OCI-LY1 (cell line): Measurements from ENCODE around the gene CHPF.

Source experiments
- H2AFZ ChIP-seq: fragments of 200-600 bp; sonication (generic), shearing (Covaris generic); 2 replicates; pipeline ENCODE4 v1.6.0; 2014; ENCODE audit warnings: antibody characterized with exemption, mild to moderate bottlenecking, low read length
- H3F3A ChIP-seq: fragments of 200-600 bp; sonication (generic), shearing (Covaris generic); 2 replicates; pipeline ENCODE4 v1.6.0; 2014; ENCODE audit warnings: mild to moderate bottlenecking, antibody characterized with exemption, low read length, moderate library complexity; ENCODE audit not compliant: insufficient read depth
- H3K27ac ChIP-seq: fragments of 200-600 bp; sonication (generic); 2 replicates; pipeline ENCODE4 v1.5.1; 2014; ENCODE audit warnings: low read length, mixed run types, mild to moderate bottlenecking, low read depth; ENCODE audit not compliant: poor library complexity, severe bottlenecking
- H3K27me3 ChIP-seq: fragments of 200-600 bp; sonication (generic); 2 replicates; pipeline ENCODE4 v1.6.0; 2014; ENCODE audit warnings: antibody characterized with exemption, mild to moderate bottlenecking, low read length, moderate library complexity; ENCODE audit not compliant: insufficient read depth
- H3K36me3 ChIP-seq: fragments of 200-600 bp; sonication (generic); 2 replicates; pipeline ENCODE4 v1.6.1; 2014; ENCODE audit warnings: mild to moderate bottlenecking, antibody characterized with exemption, low read length, moderate library complexity, mixed read lengths; ENCODE audit not compliant: insufficient read depth
- H3K4me1 ChIP-seq: fragments of 200-600 bp; sonication (generic); 2 replicates; pipeline ENCODE4 v1.5.1; 2014; ENCODE audit warnings: mild to moderate bottlenecking, low read length, moderate library complexity; ENCODE audit not compliant: insufficient read depth, severe bottlenecking
- H3K4me2 ChIP-seq: fragments of 200-600 bp; sonication (generic), shearing (Covaris generic); 2 replicates; pipeline ENCODE4 v1.6.1; 2014; ENCODE audit warnings: low read length
- H3K4me3 ChIP-seq: fragments of 200-600 bp; sonication (generic); 2 replicates; pipeline ENCODE4 v1.5.1; 2014; ENCODE audit warnings: low read length, low read depth, mild to moderate bottlenecking, mixed read lengths; ENCODE audit not compliant: poor library complexity, severe bottlenecking
- H3K79me2 ChIP-seq: fragments of 200-600 bp; shearing (Covaris generic); 2 replicates; pipeline ENCODE4 v1.6.1; 2016; ENCODE audit warnings: mixed run types, low read length, mixed read lengths; ENCODE audit not compliant: insufficient read depth
- H3K9ac ChIP-seq: fragments of 200-600 bp; sonication (generic), shearing (Covaris generic); 2 replicates; pipeline ENCODE4 v1.6.1; 2014; ENCODE audit warnings: mild to moderate bottlenecking, low read length, mixed read lengths
- H3K9me2 ChIP-seq: fragments of 200-600 bp; sonication (generic), shearing (Covaris generic); 2 replicates; pipeline ENCODE4 v1.6.1; 2014; ENCODE audit warnings: low read depth, mild to moderate bottlenecking, low read length, mixed read lengths
- H3K9me3 ChIP-seq: fragments of 200-600 bp; shearing (Covaris generic); 2 replicates; pipeline ENCODE4 v1.6.1; 2014; ENCODE audit warnings: low read length, mixed read lengths
- H4K20me1 ChIP-seq: fragments of 200-600 bp; sonication (generic), shearing (Covaris generic); 2 replicates; pipeline ENCODE4 v1.6.0; 2016; ENCODE audit warnings: mild to moderate bottlenecking, low read length; ENCODE audit not compliant: insufficient read depth
- CTCF ChIP-seq: fragments of 200-600 bp; sonication (generic), shearing (Covaris generic); IDR thresholded peaks from 2 replicates; pipeline ENCODE4 v1.5.1; 2017; ENCODE audit warnings: mild to moderate bottlenecking, antibody characterized with exemption, low read length, moderate library complexity, mixed read lengths
- EZH2 ChIP-seq: fragments of 200-600 bp; sonication (generic), shearing (Covaris generic); IDR thresholded peaks from 2 replicates; pipeline ENCODE4 v1.8.0; 2017; ENCODE audit warnings: borderline replicate concordance, mixed run types, mild to moderate bottlenecking, antibody characterized with exemption, low read length, moderate library complexity, mixed read lengths

Gene CHPF

GRCh38 chr2:219543596-219544358, at the start of gene CHPF, which contains the start of gene TMEM198:
CHPF (minus strand) TSS chr2:219543809; CDS start chr2:219543538, 271 bp downstream.
TMEM198 (plus strand) TSS chr2:219544028; CDS start chr2:219544728, 700 bp downstream.
- Histone ChIP-seq H2AFZ (no peak within 1 kb of the TSS), H4K20me1 (no peaks in the 10 kb centered on the region), H3K27me3 (no peaks in the 10 kb centered on the region), H3K9me3 (no peaks in the 10 kb centered on the region), H3K9me2 (no peaks in the 10 kb centered on the region), H3K9ac (peak within 1 kb of the TSS; percentile 56), H3K4me2 (peak within 1 kb of the TSS; percentile 65), H3K27ac (peak within 1 kb of the TSS; percentile 44), H3K79me2 (no peaks in the 10 kb centered on the region), H3K4me1 (peaks cover 13% of the 10 kb centered on the region), H3K36me3 (peaks cover 11% of the 10 kb centered on the region; the same call in 1 of the 2 replicates), H3K4me3 (peak within 1 kb of the TSS; percentile 66), H3F3A (no peaks in the 10 kb centered on the region)
- TF ChIP-seq CTCF, result no peak
- TF ChIP-seq EZH2, result no peak

GRCh38 chr2:219593154-219593553, 49.5 kb upstream of the CHPF start:
- no peak overlapping the region for H3K4me2 ChIP-seq
- no peaks in the 10 kb centered on the region for H3K79me2 ChIP-seq
- H3K27ac ChIP-seq, result no peak overlapping the region
- H3K9ac ChIP-seq, result no peak overlapping the region
- H3K4me1 ChIP-seq, result peaks cover 6% of the 10 kb centered on the region
- H3K9me3 ChIP-seq, result no peaks in the 10 kb centered on the region
- H3F3A ChIP-seq, result no peaks in the 10 kb centered on the region
- no peaks in the 10 kb centered on the region for H4K20me1 ChIP-seq
- H3K36me3 ChIP-seq, result no peaks in the 10 kb centered on the region
- H2AFZ ChIP-seq, result no peak overlapping the region
- no peak overlapping the region for H3K4me3 ChIP-seq
- no peaks in the 10 kb centered on the region for H3K27me3 ChIP-seq
- TF ChIP-seq CTCF (no peak), EZH2 (no peak)
- H3K9me2 ChIP-seq, result no peaks in the 10 kb centered on the region

- no peak overlapping the region for H3K9ac ChIP-seq
- no peaks in the 10 kb centered on the region for H3F3A ChIP-seq
- H3K79me2 ChIP-seq, result no peaks in the 10 kb centered on the region
- H3K36me3 ChIP-seq, result no peaks in the 10 kb centered on the region
- no peaks in the 10 kb centered on the region for H3K9me3 ChIP-seq
- H3K27me3 ChIP-seq, result no peaks in the 10 kb centered on the region
- no peaks in the 10 kb centered on the region for H4K20me1 ChIP-seq
- H3K4me2 ChIP-seq, result no peak overlapping the region
- H3K4me3 ChIP-seq, result no peak overlapping the region
- no peak overlapping the region for H3K27ac ChIP-seq
- H3K9me2 ChIP-seq, result no peaks in the 10 kb centered on the region
- H3K4me1 ChIP-seq, result peaks cover 5% of the 10 kb centered on the region
- no peak overlapping the region for H2AFZ ChIP-seq
- TF ChIP-seq EZH2 (no peak), CTCF (no peak)
These were observed 49.1 kb upstream of the CHPF start for GRCh38 chr2:219592736-219593135.
